Stimulated activated CD8-positive, alpha-beta memory T cell treated with anti-CD3 and anti-CD28 coated beads, Interleukin-15, amount 100 ng/mL, for 1 hour (primary cell): ENCODE data around the gene ASCC2.
"Not testable (repeated sequence)": the region's sequence is repeated elsewhere in the genome, so short reads cannot be mapped to it uniquely, and the experiment has no call there.

Source experiments
- DNase-seq: peaks from one replicate; pipeline ENCODE4 v3.0.0-alpha.2; 2020; ENCODE audit warnings: low read depth

ASCC2 gene, protein sequence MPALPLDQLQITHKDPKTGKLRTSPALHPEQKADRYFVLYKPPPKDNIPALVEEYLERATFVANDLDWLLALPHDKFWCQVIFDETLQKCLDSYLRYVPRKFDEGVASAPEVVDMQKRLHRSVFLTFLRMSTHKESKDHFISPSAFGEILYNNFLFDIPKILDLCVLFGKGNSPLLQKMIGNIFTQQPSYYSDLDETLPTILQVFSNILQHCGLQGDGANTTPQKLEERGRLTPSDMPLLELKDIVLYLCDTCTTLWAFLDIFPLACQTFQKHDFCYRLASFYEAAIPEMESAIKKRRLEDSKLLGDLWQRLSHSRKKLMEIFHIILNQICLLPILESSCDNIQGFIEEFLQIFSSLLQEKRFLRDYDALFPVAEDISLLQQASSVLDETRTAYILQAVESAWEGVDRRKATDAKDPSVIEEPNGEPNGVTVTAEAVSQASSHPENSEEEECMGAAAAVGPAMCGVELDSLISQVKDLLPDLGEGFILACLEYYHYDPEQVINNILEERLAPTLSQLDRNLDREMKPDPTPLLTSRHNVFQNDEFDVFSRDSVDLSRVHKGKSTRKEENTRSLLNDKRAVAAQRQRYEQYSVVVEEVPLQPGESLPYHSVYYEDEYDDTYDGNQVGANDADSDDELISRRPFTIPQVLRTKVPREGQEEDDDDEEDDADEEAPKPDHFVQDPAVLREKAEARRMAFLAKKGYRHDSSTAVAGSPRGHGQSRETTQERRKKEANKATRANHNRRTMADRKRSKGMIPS

DNA sequence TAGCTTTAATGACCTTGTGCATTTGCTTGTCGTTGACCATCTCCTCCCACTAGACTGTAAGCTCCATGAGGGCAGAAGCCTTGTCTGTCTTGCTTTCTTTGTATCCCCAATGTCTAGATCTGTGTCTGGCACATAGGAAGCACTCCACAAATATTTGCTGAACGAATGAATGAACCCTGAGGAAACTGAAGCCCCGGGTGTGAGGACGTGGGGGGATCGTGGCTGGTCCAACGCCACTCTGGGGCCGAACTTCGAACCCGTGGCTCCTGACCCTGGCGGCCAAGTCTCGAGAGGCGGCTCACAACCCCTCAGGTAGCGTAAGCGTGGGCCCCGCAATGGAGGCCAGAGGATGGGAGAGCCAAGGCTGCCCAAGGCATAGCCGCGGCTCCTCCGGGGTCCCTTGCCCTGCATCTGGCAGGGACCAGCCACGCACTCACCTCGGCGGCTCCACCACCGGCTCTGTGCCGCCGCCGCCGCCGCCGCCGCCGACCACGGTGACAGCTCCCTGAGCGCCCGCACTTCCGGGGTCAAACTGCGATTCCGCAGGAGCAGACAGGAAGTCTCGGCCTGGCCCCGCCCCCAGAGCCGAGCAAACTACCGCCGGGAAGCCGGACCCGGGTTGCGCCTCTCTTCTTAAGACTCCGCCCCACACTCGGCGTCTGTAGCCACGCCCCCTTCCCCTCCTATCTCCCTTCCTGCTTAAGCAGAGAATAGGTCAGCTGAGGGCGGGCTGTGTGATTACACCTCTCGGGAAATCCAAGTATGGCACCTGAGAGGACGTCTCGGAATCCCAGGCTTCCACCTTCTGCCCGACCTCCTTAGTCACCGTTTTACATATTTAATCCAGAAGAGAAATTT is at the start of gene ASCC2:
TSS of gene ASCC2 (minus strand) at position 534 of the 858 bp plus-strand sequence. CDS start 5,949 bp downstream, outside the sequence.
- peak; percentile 99 for DNase-seq

DNA sequence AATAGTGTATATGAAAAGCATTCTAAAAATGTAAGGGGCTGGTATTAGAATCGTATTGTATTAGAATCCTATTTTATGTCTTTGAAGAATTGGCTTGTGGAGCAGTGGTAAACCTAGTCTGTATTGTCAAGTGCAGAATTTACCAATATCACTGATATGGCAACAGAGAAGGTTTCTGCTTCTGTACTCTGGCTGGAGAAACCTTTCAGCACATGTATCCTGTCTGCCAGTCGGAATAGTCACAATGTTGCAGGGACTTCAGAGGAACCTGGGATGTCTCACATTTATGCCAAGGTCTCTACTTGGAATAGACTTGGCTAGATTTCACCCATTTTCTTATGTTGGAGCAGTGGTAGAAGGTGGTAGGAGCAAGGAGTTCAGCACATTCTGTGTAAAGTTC is 49.3 kb upstream of the ASCC2 start:
- DNase-seq: no peak

DNA sequence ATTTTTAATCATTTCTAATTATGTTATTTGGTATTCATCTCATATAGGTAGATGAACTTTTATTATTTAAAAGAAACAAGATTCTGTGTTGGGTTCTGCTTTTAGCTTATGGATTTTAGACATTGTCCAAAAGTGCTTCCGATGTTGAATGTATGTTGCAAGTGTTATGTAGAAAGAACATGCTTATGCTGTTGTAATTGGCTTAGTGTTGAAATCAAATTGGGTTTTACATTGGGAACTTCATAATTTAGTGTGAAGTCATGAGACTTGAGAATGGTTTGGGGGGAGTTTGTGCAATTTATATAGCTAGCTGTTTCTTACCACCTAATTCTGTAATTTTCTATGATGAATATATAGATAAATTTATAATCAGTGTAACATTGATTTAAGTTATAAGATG is 48.5 kb upstream of the ASCC2 start:
- no peak for DNase-seq

DNA sequence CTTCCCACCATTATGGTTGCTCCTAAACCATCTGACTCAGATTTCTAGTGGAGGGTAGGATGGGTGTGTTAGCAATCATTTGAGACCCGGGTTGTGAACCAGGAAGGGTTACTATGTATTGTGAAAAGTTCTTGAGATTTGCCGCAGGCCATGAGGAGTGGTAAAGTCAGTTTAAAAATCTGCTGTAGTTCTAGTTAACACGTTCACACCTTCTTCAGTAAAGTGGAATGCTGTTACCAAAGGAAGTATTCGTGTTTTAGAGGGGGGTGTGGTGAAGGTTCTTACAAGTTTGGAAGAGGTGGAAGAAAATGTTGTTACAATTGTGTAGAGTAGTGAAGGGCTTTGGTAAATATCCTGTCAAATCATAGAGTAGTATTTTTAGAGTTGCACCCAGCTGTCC is 47.5 kb upstream of the ASCC2 start:
- no peak for DNase-seq

DNA sequence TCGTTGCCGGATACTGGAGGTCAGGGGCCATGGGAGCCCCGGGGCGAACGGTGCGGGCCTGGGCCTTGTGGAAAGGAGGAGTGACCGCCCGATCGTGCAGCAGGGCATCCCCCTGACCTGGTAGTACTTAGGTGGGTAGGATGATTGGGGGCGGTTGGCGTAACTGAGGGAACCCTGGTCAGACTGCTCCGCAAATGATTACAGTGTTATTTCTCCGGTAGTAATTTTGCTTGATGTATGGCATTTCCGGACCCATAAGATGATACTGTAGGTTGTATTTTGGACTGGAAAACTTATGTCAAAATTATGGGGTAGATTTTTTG is 45.7 kb upstream of the ASCC2 start:
- no peak for DNase-seq

DNA sequence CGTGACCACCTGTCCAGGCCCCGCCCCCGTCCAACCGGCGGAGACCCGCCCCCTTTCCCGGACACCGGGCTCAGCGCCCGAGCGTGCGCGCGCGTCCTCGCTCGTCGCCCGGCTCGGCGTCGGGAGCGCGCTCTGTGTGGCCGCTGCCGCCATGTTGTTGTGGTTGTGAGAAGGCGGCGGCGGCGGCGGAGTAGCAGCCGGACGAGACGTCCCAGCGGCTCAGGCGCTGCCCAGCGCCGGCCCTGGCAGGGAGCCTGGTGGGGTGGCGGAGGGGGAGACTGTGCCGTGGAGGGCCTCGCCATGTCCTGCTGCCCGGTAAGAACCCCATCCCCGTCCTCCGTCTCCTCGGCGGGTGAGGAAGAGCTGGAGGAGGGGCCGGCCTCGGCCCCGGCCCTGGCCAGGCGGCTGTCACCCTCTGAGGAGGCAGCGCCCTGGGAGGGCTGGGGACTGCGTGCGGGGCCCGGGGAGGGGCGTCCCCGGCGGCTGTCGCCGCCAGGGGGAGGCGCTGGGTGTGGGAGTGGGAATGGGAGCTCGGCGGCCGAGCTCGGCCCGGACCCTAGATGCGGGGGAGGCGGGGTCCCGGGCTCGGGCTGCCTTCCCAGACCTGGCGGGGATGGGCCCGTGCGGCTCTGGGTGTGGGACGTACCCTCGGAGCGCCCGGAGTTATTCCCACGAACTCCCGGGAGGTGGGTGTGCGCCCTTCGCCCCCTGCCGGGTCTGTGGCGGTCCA is 45.1 kb upstream of the ASCC2 start, which contains the start of gene MTMR3:
TSS of gene MTMR3 (plus strand) at position 130 of the 730 bp plus-strand sequence. CDS start 87,886 bp downstream, outside the sequence.
- peak; percentile 85 for DNase-seq

DNA sequence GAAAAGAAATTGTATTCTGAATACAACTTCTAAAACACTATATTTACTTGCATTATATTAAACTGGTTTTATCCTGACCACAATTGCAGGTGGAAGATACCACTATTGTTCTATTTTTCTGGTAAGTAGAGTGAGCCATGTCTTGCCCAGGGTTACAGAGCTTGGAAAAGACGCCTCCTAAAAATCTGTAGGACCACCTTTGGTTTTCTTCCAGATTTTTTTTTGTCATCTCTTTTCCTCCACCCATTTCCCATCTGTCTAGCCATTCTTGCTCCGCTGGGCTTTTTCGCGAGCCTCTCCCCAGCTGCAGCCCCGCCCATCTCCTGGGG is 44.6 kb upstream of the ASCC2 start:
- no peak for DNase-seq

DNA sequence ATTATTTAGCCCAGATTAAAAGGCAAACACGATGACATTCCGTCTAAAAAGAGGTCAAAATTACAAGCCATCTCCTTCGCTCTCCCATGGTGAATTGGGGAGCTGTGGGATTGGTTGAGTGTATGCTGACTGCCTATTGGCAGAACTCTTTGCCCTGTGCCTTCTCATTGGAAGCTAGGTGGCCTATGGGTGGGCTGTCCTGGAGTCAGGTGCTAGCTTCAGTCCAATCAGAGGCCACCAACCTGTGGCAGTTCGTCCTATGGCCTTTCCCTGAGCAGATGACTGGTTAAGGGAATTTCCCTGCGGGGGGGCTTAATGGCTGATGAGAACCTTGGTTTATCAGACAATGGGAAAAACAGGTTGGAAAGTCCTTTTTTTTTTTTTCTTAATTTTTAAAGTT is 41.7 kb upstream of the ASCC2 start:
- DNase-seq: no peak

DNA sequence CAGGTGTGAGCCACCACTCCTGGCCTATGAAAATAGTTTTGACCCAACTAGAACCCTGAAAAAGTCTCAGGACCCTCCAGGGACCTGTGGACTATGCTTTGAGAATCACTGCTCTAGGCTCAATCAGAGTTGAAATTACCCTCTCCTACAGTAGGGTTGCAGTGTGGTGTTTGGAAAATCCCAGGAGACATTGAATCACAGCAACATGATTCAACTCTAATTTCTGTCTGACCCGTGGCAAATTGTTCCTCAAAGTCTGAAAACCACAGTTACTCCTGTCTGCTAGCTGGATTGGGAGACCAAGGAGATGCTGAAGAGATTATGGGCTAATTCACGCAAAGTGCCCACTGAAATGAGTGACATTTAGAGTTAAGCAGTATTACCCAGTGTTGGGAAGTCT is 39.5 kb upstream of the ASCC2 start:
- no peak for DNase-seq

DNA sequence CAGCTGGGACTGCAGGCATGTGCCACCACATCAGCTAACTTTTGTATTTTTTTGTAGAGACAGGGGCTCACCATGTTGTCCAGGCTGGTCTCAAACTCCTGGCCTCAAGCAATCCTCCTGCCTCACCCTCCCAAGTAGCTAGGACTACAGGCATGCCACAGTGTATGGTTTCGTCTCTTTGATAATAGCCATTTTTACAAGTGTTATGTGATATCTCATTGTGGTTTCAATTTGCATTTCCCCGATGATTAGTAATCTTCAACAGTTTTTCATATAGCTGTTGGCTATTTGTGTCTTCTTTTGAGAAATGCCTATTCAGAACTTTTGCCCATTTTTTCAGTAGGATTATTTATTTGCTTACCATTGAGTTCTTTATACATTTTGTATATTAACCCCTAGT is 35.9 kb upstream of the ASCC2 start:
- no peak for DNase-seq

DNA sequence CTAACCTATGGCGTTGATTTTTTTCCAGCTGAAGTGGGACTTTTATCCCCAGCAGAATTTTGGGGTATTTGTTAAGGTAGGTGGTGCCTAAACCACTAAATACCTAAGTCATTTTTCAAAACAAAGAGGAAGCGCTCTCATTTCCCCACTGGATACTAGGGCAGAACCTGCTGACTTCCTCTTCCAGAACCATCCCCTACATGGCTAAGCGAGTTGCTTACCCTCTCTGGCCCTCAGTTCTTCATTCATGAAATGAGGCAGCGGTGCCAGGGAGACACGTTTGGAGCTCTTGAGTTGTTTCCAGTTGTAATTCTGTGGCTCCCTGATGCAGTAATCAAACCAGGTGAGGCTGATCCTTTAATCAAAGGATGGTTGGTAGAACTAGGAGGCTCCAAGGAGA is 34.9 kb upstream of the ASCC2 start:
- no peak for DNase-seq

DNA sequence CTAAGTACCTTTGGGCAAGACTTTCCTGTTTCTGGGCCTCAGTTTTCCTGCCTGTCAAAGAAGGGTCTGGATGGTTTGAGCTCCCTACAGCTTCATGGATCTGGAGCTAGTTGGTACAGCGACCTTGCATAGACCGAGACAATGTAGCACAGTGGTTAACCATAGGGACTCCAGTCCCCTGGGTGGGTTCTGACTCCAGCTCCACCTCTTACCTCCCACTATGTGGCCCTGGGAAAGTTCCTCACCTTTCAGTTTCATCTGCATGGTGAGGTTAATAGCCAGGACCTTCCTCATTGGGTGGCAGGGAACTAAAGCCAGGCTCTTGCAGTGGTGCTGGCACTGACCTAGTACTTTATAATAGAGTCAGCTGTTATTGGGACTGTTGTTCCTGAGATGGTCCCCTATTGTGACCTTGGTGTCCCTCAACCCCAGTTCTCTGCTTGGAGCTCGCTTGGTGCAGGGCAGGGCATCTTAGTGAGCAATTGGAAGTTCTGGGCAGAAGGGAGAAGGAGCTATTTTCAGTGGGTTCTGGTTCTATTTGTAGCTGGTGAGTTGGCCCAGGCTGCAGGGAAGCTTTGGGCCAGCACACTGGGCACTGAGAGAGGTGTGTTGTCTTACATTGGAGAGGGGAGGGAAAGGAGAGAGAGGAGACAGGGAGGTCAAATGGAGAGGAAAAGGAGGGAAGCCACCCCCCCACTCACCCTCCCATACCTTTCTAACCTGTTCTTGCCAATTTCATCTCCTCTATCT is 34.2 kb upstream of the ASCC2 start:
- no peak for DNase-seq

DNA sequence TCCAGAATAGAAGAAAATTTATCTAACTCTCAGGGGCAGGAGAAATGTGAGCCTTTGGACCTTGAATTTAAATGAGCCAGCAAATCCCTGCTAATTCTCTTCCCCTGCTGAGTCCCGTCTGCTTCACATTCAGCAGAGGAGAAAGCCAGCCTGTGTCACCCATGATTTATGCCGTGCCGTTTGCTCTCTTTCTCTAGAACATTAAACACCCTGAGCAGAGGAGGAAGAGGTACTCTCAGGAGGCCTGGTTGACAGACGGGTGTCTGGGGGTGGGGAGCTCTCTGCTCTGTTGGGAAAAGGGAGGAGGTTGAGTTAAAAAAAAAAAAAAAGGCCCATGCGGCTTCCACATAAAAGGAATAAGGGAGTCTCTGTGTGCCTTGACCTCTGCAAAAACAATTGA is 33.6 kb upstream of the ASCC2 start:
- no peak for DNase-seq

DNA sequence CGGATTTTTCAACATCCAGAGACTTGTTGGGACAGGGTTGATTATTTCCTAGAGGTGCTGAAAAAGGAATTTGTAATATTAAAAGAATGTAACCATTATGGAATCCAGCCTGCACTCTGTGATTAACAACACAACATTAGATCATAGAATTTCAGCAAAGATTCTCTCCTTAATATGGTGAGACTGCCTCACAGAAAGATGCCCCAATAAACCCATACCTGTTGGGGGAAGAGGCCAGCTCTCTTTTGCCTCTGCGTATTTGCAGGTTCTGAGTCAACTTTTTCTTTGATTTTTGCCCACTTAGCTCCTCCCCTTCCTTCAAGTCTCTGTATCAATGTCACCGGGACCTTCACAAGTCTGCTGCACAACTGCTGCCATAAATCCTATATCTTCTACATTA is 32.5 kb upstream of the ASCC2 start:
- no peak for DNase-seq

DNA sequence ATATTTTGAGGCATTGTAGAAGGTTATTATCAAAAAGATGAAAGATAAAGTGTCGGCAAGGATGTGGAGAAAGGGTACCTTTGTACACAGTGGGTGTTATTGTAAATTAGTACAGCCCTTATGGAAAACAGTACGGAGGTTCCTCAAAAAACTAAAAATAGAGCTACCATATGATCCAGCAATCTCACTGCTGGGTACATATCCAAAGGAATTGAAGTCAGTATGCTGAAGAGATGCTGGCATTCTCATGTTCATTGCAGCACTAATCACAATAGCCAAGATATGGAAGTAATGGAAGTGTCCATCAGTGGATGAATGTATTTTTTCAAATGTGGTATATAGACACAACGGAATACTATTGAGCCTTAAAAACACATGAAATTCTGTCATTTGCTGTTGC is 29.8 kb upstream of the ASCC2 start:
- DNase-seq: no peak

DNA sequence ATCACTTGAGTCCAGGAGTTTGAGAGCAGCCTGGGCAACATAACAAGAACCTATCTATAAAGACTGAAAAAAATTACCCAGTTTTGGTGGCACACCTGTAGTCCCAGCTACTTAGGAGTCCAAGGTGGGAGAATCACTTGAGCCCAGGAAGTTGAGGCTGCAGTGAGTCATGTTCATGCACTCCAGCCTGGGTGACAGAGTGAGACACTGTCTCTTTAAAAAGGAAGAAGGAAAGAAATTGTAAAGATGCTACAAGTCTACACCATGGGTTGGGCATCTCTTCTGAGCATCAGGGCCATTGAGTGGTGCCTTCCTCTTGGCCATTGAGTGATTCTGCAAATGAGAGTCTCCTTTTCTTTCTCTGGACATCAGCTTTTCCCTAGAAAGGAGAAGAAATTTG is 29.2 kb upstream of the ASCC2 start:
- no peak for DNase-seq

DNA sequence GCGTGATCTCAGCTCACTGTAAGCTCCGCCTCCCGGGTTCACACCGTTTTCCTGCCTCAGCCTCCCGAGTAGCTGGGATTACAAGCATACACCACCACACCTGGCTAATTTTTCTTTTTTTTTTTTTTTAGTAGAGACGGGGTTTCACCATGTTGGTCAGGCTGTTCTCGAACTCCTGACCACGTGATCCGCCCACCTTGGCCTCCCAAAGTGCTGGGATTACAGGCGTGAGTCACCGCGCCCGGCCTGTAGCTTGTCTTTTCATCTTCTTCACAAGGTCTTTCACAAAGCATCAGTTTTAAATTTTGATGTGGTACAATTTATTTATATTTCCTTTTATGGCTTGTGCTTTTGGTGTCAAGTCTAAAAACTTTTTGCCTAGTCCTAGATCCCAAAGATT is 27.5 kb upstream of the ASCC2 start:
- not testable (repeated sequence) for DNase-seq

DNA sequence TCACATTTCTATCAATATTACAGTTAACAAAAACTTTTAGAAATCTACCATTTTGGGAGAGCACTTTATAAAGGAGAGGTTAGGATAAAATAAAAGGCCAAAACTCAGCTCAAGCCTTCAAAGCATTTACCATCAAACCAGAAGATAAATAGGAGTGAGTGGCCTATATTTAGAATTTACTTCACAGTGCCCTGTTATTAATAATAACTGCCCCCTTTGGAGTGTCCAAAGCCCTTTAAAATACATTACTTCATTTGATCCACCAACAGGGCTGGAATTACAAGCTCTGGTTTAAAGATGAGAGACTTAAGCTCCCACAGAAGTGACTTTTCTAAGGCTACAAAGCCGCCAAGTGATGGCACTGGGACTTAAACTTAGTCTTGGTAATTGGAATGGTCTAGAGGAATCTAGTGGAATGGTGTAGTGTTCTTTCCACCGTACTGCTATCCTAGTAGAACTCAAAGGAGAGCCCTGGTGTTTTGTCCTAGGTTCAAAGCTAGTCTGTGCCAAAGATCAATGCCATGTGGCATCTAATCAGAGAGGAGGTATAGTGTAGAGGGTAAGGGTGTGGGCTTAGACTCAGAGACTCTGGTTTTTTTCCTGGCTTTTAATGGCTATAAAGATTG is 23.7 kb upstream of the ASCC2 start:
- DNase-seq: no peak

DNA sequence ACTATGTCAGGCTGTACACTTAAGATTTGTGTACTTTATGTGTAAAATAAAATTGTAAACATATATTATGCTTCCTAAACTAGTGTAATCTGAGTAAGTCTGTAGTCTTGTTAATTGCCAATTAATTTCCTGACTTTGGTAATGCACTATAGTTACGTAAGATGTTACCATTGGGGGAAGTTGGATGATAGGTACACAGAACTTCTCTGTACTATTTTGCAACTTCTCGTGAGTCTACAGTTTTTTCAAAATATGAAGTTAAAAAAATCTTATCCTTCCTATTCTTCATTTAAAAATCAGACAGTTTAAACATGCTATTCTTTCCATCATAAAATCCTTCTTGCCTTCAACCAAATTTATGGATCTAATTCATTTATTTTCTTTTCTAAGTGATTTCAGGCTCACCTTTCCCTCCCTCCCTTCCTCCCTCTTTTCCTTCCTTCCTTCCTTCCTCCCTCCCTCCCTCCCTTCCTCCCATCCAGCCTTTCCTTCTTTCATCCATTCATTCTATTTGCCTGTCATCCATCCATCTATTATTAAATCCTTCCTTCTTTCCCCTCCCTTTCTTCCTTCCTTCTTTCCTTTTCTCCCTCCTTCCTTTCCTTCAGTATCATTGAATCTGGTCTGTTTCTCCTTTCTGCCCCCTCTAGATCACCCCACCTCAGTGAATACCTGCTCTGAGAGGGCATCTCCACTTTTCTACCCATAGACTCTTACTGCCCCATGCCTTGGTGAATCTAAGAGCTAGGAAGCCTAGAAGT is 22.1 kb upstream of the ASCC2 start:
- no peak for DNase-seq

DNA sequence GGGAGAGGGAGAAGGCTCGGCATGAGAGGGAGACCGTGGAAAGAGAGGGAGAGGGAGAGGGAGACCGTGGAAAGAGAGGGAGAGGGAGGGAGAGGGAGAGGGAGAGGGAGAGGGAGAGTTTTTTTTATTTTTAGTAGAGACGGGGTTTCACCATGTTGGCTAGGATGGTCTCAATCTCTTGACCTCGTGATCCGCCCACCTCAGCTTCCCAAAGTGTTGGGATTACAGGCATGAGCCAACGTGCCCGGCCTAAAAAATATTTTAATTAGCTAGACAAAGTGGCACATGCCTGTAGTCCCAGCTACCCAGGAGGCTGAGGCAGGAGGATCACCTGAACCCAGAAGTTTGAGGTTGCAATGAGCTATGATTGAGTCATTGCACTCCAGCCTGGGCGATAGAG is 21.0 kb upstream of the ASCC2 start:
- not testable (repeated sequence) for DNase-seq
